Measurements from ENCODE around the gene ERVV-1. TPM values are rescaled to one million over a fixed set of nuclear protein-coding genes. Genes with fewer than 3 reads are reported as not detected.
"Not testable (repeated sequence)": the region's sequence is repeated elsewhere in the genome, so short reads cannot be mapped to it uniquely, and the experiment has no call there.

ERVV-1 gene
- total RNA-seq, 3 donors from 2014 or later: not detected

- DNase-seq (ENCODE audit: low spot score in 2 of 2): no peak
- no peaks in the 10 kb centered on the region for H3K36me3 ChIP-seq
- H3K27me3 ChIP-seq: no peaks in the 10 kb centered on the region
- intact Hi-C loops (cut with DNase I; ENCODE audit: low total_unique reads): no loop called here
- H3K4me3 ChIP-seq: no peak overlapping the region
- no peak for TF ChIP-seq POLR2A (IDR thresholded peaks at IDR 0.05)
- no peak for TF ChIP-seq POLR2AphosphoS5 (IDR thresholded peaks at IDR 0.05)
- no peak for TF ChIP-seq CTCF (IDR thresholded peaks at IDR 0.05)
- H3K4me1 ChIP-seq: no peaks in the 10 kb centered on the region
- H3K27ac ChIP-seq: no peak overlapping the region
- no peaks in the 10 kb centered on the region for H3K9me3 ChIP-seq
These were observed 1.4 kb downstream of the ERVV-1 start for GRCh38 chr19:53015159-53015558.

- H3K4me1 ChIP-seq: no peaks in the 10 kb centered on the region
- no peaks in the 10 kb centered on the region for H3K36me3 ChIP-seq
- no peaks in the 10 kb centered on the region for H3K27me3 ChIP-seq
- intact Hi-C loops (cut with DNase I; ENCODE audit: low total_unique reads): no loop called here
- DNase-seq (ENCODE audit: low spot score in 2 of 2): no peak
- H3K27ac ChIP-seq: no peak overlapping the region
- peaks cover under 1 to 5% of the 10 kb centered on the region in 2 donors for H3K9me3 ChIP-seq
- H3K4me3 ChIP-seq: no peak overlapping the region
- TF ChIP-seq CTCF (IDR thresholded peaks at IDR 0.05): no peak
- no peak for TF ChIP-seq POLR2AphosphoS5 (IDR thresholded peaks at IDR 0.05)
- no peak for TF ChIP-seq POLR2A (IDR thresholded peaks at IDR 0.05)
These were observed 2.0 kb downstream of the ERVV-1 start for GRCh38 chr19:53015730-53016129.

GRCh38 chr19:53019684-53020083 lies 6.0 kb downstream of the ERVV-1 start:
- H3K4me1 ChIP-seq: no peaks in the 10 kb centered on the region
- intact Hi-C loops (cut with DNase I; ENCODE audit: low total_unique reads): no loop called here
- H3K36me3 ChIP-seq: no peaks in the 10 kb centered on the region
- H3K27me3 ChIP-seq: no peaks in the 10 kb centered on the region
- TF ChIP-seq CTCF (IDR thresholded peaks at IDR 0.05) (no peak), POLR2A (IDR thresholded peaks at IDR 0.05) (no peak), POLR2AphosphoS5 (IDR thresholded peaks at IDR 0.05) (no peak)
- no peak for DNase-seq (ENCODE audit: low spot score in 2 of 2)
- no peak overlapping the region for H3K4me3 ChIP-seq
- H3K27ac ChIP-seq: no peak overlapping the region
- peaks cover 7 to 16% of the 10 kb centered on the region in 2 donors for H3K9me3 ChIP-seq

- H3K27ac ChIP-seq; H3K36me3 ChIP-seq; intact Hi-C loops (cut with DNase I; ENCODE audit: low total_unique reads); H3K4me3 ChIP-seq; H3K4me1 ChIP-seq; DNase-seq (ENCODE audit: low spot score in 2 of 2); H3K9me3 ChIP-seq; H3K27me3 ChIP-seq: not testable (repeated sequence)
These were observed 14.6 kb downstream of the ERVV-1 start for GRCh38 chr19:53028306-53028705.

GRCh38 chr19:53034054-53034453 lies 20.3 kb downstream of the ERVV-1 start:
- intact Hi-C loops (cut with DNase I; ENCODE audit: low total_unique reads): no loop called here
- no peak overlapping the region for H3K4me3 ChIP-seq
- no peaks in the 10 kb centered on the region for H3K4me1 ChIP-seq
- TF ChIP-seq CTCF (IDR thresholded peaks at IDR 0.05) (no peak), POLR2AphosphoS5 (IDR thresholded peaks at IDR 0.05) (no peak)
- no peaks in the 10 kb centered on the region for H3K36me3 ChIP-seq
- DNase-seq (ENCODE audit: low spot score in 2 of 2): no peak
- H3K9me3 ChIP-seq: peaks cover 22 to 26% of the 10 kb centered on the region in 2 donors
- H3K27me3 ChIP-seq: no peaks in the 10 kb centered on the region
- H3K27ac ChIP-seq: no peak overlapping the region

All from breast epithelium (tissue), 4 donors.